Ovary (tissue), 9 donors: Measurements from ENCODE around the gene COL4A1. TPM values are rescaled to one million over a fixed set of nuclear protein-coding genes. Genes with fewer than 3 reads are reported as not detected.

Experiments used
- DNase-seq, 5 donors: peaks; one replicate each; pipeline ENCODE4 v3.0.0-alpha.2; 2019 to 2020
- H3K27ac ChIP-seq, 2 donors: fragments of 200-600 bp; one replicate each; pipeline versions ENCODE4 v1.5.1 to v1.8.0; 2019 to 2022
- H3K27me3 ChIP-seq: fragments of 200-600 bp; one replicate; pipeline ENCODE4 v1.8.0; 2022
- H3K36me3 ChIP-seq: fragments of 200-600 bp; sonication (generic); one replicate; pipeline ENCODE4 v1.5.1; 2019
- H3K4me1 ChIP-seq: one replicate; pipeline ENCODE4 v1.8.1; 2013; ENCODE audit warnings: mild to moderate bottlenecking, moderate library complexity; ENCODE audit not compliant: insufficient read depth
- H3K4me3 ChIP-seq: fragments of 200-600 bp; sonication (generic); one replicate; pipeline ENCODE4 v1.5.1; 2017
- H3K9me3 ChIP-seq, 2 donors: fragments of 200-600 bp in 1 of 2; sonication (generic) in 1 of 2; one replicate each; pipeline versions ENCODE4 v1.5.1 to v1.8.1; 2013 to 2019; ENCODE audit warnings: mild to moderate bottlenecking in 1 of 2, moderate library complexity in 1 of 2
- EP300 ChIP-seq: sonication (generic); formaldehyde crosslinking; IDR thresholded peaks from one replicate; pipeline ENCODE4 v1.6.1; 2017; ENCODE audit warnings: antibody characterized with exemption
- POLR2A ChIP-seq: fragments of 450-650 bp; IDR thresholded peaks from one replicate; pipeline ENCODE4 v1.6.1; 2017; ENCODE audit warnings: antibody characterized with exemption, mild to moderate bottlenecking, moderate library complexity
- WGBS, 3 donors: extraction: QIAGEN DNeasy Blood & Tissue Kit in 1 of 3; methylation state at CpG; one replicate each; pipeline versions ENCODE4 v1.1.5 to v1.1.7; 2013 to 2017; 5-methylcytosine and 5-hydroxymethylcytosine counted together
- intact Hi-C, 4 donors: fragments of 100-400 bp; cut with DNase I; formaldehyde crosslinking; loops; one replicate each; pipeline versions ENCODE4 v1.11.0 to v1.15.1; 2022 to 2023
- polyA plus RNA-seq, 2 donors: library from polyadenylated mRNA; stranded (reverse); fragments of 200-250 nt in 1 of 2; fragments of 350-450 nt in 1 of 2; fragmentation: Illumina TruSeq in 1 of 2; extraction: RNeasy Lipid Tissue Mini Kit (QIAGEN cat#74804) in 1 of 2; gene quantifications; one replicate each; pipeline ENCODE4 v1.2.3, GENCODE V29; 2013 to 2014
- total RNA-seq, 7 donors: library from RNA; depleted of rRNA in 2 of 7; stranded (reverse); fragments of >200 nt in 2 of 7; fragmentation: NEBNext Ultra II Directional in 3 of 7; extraction: Animal tissue kit (Norgen Biotek cat#: 25700) in 3 of 7; gene quantifications; one replicate each; pipeline versions ENCODE4 v1.1.0 to v1.2.4, GENCODE V29; 2016 to 2023
- TF ChIP-seq, protein P1 (sequence below), 3 donors: fragments of 450-650 bp in 2 of 3; fragments of 200-600 bp in 1 of 3; IDR thresholded peaks; one replicate each; pipeline versions ENCODE4 v1.5.1 to v1.8.0; 2016 to 2022; ENCODE audit warnings: antibody characterized with exemption in 3 of 3, mild to moderate bottlenecking in 1 of 3
- donor health status: DM: no; HTN: no; CAD: no; lungs with moderate emphysema.
- donor health status: DM: no; HTN: no; CAD: no.
- donor health status: Bipolar disorder and iron deficiency.
- donor health status: DM: yes; HTN: yes; CAD: no.
- donor health status: DM: no; HTN: no; CAD: no.
- donor health status: DM: yes; HTN: yes; CAD: no.

Gene COL4A1
- total and polyA plus RNA-seq, 9 donors, result 42.3 to 421 (median 87.5) TPM

- Histone ChIP-seq H3K4me3 (no peak overlapping the region), H3K4me1 (peaks cover 17% of the 10 kb centered on the region), H3K27me3 (no peaks in the 10 kb centered on the region), H3K36me3 (no peaks in the 10 kb centered on the region), H3K9me3 (no peaks in the 10 kb centered on the region), H3K27ac (no peak overlapping the region)
- intact Hi-C loops, result no loop called here
- no peak for DNase-seq
- TF ChIP-seq, protein P1, sequence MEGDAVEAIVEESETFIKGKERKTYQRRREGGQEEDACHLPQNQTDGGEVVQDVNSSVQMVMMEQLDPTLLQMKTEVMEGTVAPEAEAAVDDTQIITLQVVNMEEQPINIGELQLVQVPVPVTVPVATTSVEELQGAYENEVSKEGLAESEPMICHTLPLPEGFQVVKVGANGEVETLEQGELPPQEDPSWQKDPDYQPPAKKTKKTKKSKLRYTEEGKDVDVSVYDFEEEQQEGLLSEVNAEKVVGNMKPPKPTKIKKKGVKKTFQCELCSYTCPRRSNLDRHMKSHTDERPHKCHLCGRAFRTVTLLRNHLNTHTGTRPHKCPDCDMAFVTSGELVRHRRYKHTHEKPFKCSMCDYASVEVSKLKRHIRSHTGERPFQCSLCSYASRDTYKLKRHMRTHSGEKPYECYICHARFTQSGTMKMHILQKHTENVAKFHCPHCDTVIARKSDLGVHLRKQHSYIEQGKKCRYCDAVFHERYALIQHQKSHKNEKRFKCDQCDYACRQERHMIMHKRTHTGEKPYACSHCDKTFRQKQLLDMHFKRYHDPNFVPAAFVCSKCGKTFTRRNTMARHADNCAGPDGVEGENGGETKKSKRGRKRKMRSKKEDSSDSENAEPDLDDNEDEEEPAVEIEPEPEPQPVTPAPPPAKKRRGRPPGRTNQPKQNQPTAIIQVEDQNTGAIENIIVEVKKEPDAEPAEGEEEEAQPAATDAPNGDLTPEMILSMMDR (IDR thresholded peaks at IDR 0.05), result no peak
- TF ChIP-seq EP300, result no peak
- no peak for TF ChIP-seq POLR2A
- WGBS, 3 donors, result 58 to 77% (median 66%) methylated on average over 2 of the region's 2 CpGs
Measured at GRCh38 chr13:110320645-110321044, 13.7 kb upstream of the COL4A1 start.

- TF ChIP-seq, protein P1 (IDR thresholded peaks at IDR 0.05), result no peak
- no peak for TF ChIP-seq EP300
- TF ChIP-seq POLR2A, result no peak
- no peak for DNase-seq
- H3K4me3 ChIP-seq, result no peak overlapping the region
- no peaks in the 10 kb centered on the region for H3K9me3 ChIP-seq
- no peaks in the 10 kb centered on the region for H3K27me3 ChIP-seq
- intact Hi-C loops, result loop anchor here in 1 of 4 donors (10.0 kb wide), 1 partner anchor 95 kb away; no protein-coding TSS in a partner anchor
- no peaks in the 10 kb centered on the region for H3K36me3 ChIP-seq
- WGBS, 3 donors, result 78 to 81% (median 80%) methylated on average over 19 of the region's 19 CpGs
- peaks cover 17% of the 10 kb centered on the region for H3K4me1 ChIP-seq
- H3K27ac ChIP-seq, result no peak overlapping the region
Measured at GRCh38 chr13:110319774-110320509, 13.0 kb upstream of the COL4A1 start.

DNA sequence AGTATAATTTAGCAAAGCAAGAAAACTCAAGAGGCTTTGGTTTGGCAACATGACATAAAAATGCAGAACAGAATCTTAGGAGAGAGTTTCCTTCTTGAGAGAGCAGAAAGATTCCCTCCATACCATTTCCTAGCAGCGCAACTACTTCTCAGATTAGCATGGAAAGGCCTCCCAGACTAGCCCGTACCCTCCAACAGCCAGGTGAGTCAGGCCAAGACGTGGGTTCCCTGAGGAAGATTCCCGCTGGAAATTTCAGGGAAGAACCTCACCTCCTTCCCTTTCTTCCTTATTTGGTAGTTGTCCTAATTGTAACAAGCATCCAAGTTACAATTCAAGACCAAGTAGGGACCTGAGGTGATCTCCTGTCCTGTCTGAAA lies 12.4 kb upstream of the COL4A1 start:
- no peaks in the 10 kb centered on the region for H3K36me3 ChIP-seq
- H3K27ac ChIP-seq, result no peak overlapping the region
- H3K4me1 ChIP-seq, result peaks cover 19% of the 10 kb centered on the region
- H3K27me3 ChIP-seq, result no peaks in the 10 kb centered on the region
- 69 to 90% (median 70%) methylated on average over 4 of the region's 4 CpGs for whole genome bisulfite sequencing, 3 donors
- H3K9me3 ChIP-seq, result no peaks in the 10 kb centered on the region
- no peak overlapping the region for H3K4me3 ChIP-seq
- intact Hi-C loops, result loop anchor here in 1 of 4 donors (10.0 kb wide), 1 partner anchor 95 kb away; no protein-coding TSS in a partner anchor
- DNase-seq, result no peak
- TF ChIP-seq, protein P1 (IDR thresholded peaks at IDR 0.05), result no peak
- no peak for TF ChIP-seq POLR2A
- no peak for TF ChIP-seq EP300

DNA sequence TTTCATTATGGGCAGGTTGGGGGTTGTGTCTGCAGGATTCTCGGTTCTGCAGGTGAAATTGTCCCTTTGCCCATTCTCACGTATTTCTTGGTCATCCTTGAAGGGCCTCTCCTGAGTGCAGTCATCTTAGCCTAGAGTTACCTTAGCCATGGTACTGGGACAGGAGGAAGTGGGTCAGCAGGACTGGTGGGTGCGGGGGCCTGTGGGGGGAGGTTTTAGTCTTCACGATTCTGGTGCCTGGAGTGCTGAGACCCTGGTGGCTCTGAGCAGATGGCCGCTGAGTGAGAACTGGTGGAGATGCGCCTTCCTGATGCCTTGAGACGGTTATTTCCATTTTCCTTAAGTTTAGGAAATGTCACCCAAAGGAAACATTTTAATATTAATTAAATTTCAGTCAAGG lies 12.0 kb upstream of the COL4A1 start:
- no peaks in the 10 kb centered on the region for H3K9me3 ChIP-seq
- H3K36me3 ChIP-seq, result no peaks in the 10 kb centered on the region
- H3K27me3 ChIP-seq, result no peaks in the 10 kb centered on the region
- TF ChIP-seq POLR2A, result no peak
- no peak for TF ChIP-seq EP300
- TF ChIP-seq, protein P1 (IDR thresholded peaks at IDR 0.05), result no peak
- no peak overlapping the region for H3K27ac ChIP-seq
- DNase-seq, result no peak
- H3K4me3 ChIP-seq, result no peak overlapping the region
- peaks cover 18% of the 10 kb centered on the region for H3K4me1 ChIP-seq
- intact Hi-C loops, result loop anchor here in 1 of 4 donors (10.0 kb wide), 1 partner anchor 96 kb away; no protein-coding TSS in a partner anchor
- 80 to 83% (median 83%) methylated on average over 7 of the region's 7 CpGs for WGBS, 3 donors
